Stimulated activated CD4-positive, alpha-beta T cell treated with anti-CD3 and anti-CD28 coated beads, Interleukin-15, amount 100 ng/mL, for 48 hours (primary cell): ENCODE results near the gene TMEM126A.

Experiments used
- DNase-seq, 2 donors: peaks; one replicate each; pipeline ENCODE4 v3.0.0-alpha.2; 2020; ENCODE audit warnings: low read depth in 2 of 2

Gene TMEM126A

GRCh38 chr11:85695546-85695945, 47.8 kb downstream of the TMEM126A start:
- DNase-seq = no peak

- no peak for DNase-seq
Measured at GRCh38 chr11:85697747-85698146, 50.0 kb downstream of the TMEM126A start.

- no peak for DNase-seq
Measured at GRCh38 chr11:85698195-85698594, 50.4 kb downstream of the TMEM126A start.

- no peak for DNase-seq
Measured at GRCh38 chr11:85699957-85700741, 52.4 kb downstream of the TMEM126A start.

GRCh38 chr11:85704967-85705366, 57.2 kb downstream of the TMEM126A start:
- no peak for DNase-seq

- DNase-seq = no peak
Measured at GRCh38 chr11:85705800-85706199, 58.0 kb downstream of the TMEM126A start.
